Lower leg skin (tissue), 4 donors: Measurements from ENCODE around the gene TTYH3. TPM values are rescaled to one million over a fixed set of nuclear protein-coding genes. Genes with fewer than 3 reads are reported as not detected.
A peak's percentile ranks its signal among the peaks of the same experiment; 100 is the strongest.

Source experiments
- DNase-seq, 2 donors: peaks; one replicate each; pipeline ENCODE4 v3.0.0-alpha.2; 2019; ENCODE audit warnings: low spot score in 2 of 2
- H3K4me3 ChIP-seq: fragments of 200-600 bp; sonication (generic); 2 replicates; pipeline ENCODE4 v1.5.1; 2017; ENCODE audit warnings: mild to moderate bottlenecking, low read depth; ENCODE audit not compliant: poor library complexity, severe bottlenecking
- POLR2A ChIP-seq, 2 donors: fragments of 450-650 bp; IDR thresholded peaks; one replicate each; pipeline ENCODE4 v1.6.1; 2016 to 2017; ENCODE audit warnings: antibody characterized with exemption in 2 of 2, mild to moderate bottlenecking in 1 of 2, moderate library complexity in 1 of 2
- WGBS, 2 donors: methylation state at CpG; one replicate each; pipeline ENCODE4 v1.1.5; 2018; 5-methylcytosine and 5-hydroxymethylcytosine counted together
- intact Hi-C: fragments of 100-400 bp; cut with DNase I; formaldehyde crosslinking; loops from one replicate; pipeline ENCODE4 v1.15.0; 2023; ENCODE audit warnings: low total_unique reads
- total RNA-seq, 4 donors: library from RNA; depleted of rRNA; stranded (reverse); fragments of >200 nt; gene quantifications; one replicate each; pipeline ENCODE4 v1.1.0, GENCODE V29; 2016
- TF ChIP-seq, protein P1 (sequence below), 3 donors: fragments of 450-650 bp; IDR thresholded peaks; one replicate each; pipeline ENCODE4 v1.5.1; 2016; ENCODE audit warnings: antibody characterized with exemption in 3 of 3, mild to moderate bottlenecking in 3 of 3, moderate library complexity in 2 of 3

The TTYH3 gene
- total RNA-seq: 10 to 100 TPM in 3 of 4 donors, 1 to 10 TPM in 1; 7.9 to 18.0 (median 13.9) TPM

DNA sequence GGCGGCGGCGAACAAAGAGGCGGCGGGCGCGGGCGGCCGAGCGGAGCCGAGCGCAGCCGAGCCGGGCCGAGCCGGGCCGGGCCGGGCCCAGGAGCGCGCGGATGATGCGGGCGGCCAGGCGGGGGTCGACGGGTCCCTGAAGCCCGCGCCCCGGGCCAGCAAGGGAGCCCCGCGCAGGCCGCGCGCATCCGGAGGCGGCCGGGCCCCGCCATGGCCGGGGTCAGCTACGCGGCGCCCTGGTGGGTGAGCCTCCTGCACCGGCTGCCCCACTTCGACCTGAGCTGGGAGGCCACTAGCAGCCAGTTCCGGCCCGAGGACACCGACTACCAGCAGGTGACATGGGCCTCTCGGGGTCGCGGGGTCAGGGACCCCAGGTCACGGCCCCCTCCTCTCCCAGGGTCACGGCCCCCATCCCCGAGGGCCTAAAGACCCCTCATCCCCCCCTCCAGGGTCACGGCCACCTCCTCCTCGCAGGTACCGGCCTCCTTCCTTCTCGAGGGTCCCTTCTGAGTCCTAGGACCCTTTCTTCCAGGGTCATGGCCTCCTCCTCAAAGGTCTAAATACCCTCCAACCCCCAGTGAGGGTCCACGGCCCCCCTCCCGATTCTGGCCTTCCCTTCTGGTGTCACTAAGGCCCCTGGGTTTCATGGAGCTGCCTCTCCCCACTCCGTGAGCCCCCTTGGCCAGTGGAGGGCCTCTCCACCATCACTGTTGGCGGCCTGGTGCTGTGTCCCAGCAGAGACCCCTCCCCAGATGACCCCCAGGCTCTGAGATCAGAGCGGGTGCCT lies at the start of gene TTYH3:
Gene TTYH3, plus strand, starts transcription at position 41 of the 787 bp plus-strand sequence. Its CDS starts 170 bp downstream, at position 211.
- H3K4me3 ChIP-seq: peak within 1 kb of the TSS; percentile 67
- intact Hi-C loops: no loop called here
- TF ChIP-seq, protein P1, sequence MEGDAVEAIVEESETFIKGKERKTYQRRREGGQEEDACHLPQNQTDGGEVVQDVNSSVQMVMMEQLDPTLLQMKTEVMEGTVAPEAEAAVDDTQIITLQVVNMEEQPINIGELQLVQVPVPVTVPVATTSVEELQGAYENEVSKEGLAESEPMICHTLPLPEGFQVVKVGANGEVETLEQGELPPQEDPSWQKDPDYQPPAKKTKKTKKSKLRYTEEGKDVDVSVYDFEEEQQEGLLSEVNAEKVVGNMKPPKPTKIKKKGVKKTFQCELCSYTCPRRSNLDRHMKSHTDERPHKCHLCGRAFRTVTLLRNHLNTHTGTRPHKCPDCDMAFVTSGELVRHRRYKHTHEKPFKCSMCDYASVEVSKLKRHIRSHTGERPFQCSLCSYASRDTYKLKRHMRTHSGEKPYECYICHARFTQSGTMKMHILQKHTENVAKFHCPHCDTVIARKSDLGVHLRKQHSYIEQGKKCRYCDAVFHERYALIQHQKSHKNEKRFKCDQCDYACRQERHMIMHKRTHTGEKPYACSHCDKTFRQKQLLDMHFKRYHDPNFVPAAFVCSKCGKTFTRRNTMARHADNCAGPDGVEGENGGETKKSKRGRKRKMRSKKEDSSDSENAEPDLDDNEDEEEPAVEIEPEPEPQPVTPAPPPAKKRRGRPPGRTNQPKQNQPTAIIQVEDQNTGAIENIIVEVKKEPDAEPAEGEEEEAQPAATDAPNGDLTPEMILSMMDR (IDR thresholded peaks at IDR 0.05): no peak
- no peak for TF ChIP-seq POLR2A (IDR thresholded peaks at IDR 0.05)
- 0 to 1% methylated on average over 23 to 55 of the region's 62 CpGs for WGBS, 2 donors
- no peak for DNase-seq

DNA sequence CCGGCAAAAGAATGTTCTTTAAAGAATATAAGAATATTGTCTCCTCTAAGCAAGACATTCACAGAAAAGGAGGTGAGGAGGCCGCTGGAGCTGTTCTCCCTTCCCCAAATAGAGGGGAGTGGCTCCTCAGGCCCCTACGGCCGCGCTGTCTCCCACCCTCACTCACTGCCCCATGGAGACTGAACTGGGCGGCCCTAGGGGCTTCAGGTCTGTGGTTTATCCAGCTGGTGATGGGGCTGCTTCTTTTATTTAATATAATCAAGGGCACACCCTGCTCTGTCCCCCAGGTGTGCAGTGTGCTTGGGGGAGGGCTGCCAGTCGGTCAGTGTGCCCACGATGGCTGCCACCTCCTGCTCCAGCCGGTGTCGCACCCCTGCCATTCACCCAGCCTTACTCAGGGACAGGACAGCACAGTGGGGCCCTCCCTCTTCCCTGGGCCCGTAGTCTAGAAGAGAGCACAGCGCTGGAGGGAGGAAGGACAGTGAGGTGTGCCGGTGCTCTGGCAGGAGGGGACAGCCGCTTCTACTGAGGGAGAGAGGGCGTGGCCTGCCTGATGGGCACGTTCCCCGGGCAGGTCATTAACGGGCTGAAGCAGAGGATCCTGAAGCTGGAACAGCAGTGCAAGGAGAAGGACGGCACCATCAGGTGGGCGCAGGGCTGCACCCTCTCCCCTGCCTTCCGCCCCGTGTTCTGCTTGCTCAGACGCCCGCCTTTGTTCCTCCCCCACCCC lies 49.6 kb upstream of the TTYH3 start:
- TF ChIP-seq POLR2A (IDR thresholded peaks at IDR 0.05): no peak
- TF ChIP-seq, protein P1 (IDR thresholded peaks at IDR 0.05): no peak
- no peak for DNase-seq
- H3K4me3 ChIP-seq: no peak overlapping the region
- intact Hi-C loops: no loop called here
- 82 to 91% methylated on average over 20 to 24 of the region's 24 CpGs for WGBS, 2 donors

- intact Hi-C loops: no loop called here
- no peak for TF ChIP-seq POLR2A (IDR thresholded peaks at IDR 0.05)
- no peak overlapping the region for H3K4me3 ChIP-seq
- DNase-seq: no peak
- WGBS, 2 donors: 92 to 93% methylated on average over 29 to 31 of the region's 54 CpGs
These were observed 47.8 kb upstream of the TTYH3 start for GRCh38 chr7:2583798-2584580.

DNA sequence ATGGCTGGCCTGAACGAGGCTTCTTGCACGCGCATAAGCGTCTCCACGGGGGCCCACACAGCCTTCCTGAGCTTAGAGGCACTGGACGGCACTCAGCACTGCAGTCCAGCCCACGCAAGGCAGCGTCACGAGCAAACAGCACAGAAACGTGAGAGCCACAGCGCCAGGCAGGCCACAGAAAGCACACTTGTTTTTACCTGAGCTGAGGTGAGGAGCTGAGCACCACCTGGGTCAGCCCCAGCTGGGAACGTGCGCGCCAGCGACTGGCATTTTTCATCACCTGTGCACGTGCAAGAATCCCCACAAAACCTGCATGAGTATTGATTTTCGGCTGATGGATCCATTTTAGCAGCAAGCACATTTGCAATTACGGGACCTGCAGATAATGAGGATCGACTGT lies 46.3 kb upstream of the TTYH3 start:
- intact Hi-C loops: no loop called here
- 85 to 88% methylated on average over 19 of the region's 19 CpGs for WGBS, 2 donors
- DNase-seq: no peak
- no peak overlapping the region for H3K4me3 ChIP-seq
- TF ChIP-seq POLR2A (IDR thresholded peaks at IDR 0.05): no peak
- TF ChIP-seq, protein P1 (IDR thresholded peaks at IDR 0.05): no peak

GRCh38 chr7:2586326-2587020 lies 45.3 kb upstream of the TTYH3 start:
- DNase-seq: no peak
- WGBS, 2 donors: 90% methylated on average over 24 of the region's 24 CpGs
- intact Hi-C loops: no loop called here

More at GRCh38 chr7:2586326-2587020, 45.3 kb upstream of the TTYH3 start:
- no peak overlapping the region for H3K4me3 ChIP-seq
- TF ChIP-seq, protein P1 (IDR thresholded peaks at IDR 0.05): no peak
- no peak for TF ChIP-seq POLR2A (IDR thresholded peaks at IDR 0.05)
